ENCODE results near the gene CEBPE. TPM values are rescaled to one million over a fixed set of nuclear protein-coding genes. Genes with fewer than 3 reads are reported as not detected.

CEBPE gene
- total and polyA plus RNA-seq, 2 donors (not counting 3 experiments of a cell fraction or from before 2014, with no cell fraction given), result not detected

DNA sequence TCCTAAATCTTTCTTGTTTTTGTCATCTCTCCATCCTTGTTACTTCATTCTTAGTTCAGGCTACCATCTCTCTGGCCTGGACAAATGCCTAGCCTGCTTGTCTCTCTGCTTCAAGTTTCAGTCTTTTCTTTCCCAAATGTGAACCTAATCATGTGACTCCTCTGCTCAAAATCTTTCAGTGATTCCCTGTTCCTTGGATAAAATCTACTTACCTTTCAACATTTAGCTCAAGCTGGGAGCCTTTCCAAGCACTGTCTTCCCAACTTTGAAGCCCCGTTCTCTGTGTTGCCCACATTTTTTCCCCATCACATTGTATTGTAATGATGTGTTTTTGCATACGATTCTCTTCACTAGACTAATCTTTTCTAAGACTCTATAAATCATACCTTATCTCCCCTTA lies 39.7 kb upstream of the CEBPE start:
- Histone ChIP-seq H3K4me2 (ENCODE audit: insufficient read depth, low read length) (no peak overlapping the region), H3K27me3 (ENCODE audit: control insufficient read depth in 2 of 2, insufficient read depth in 2 of 2, low read length in 2 of 2) (no peaks in the 10 kb centered on the region), H3K27ac (ENCODE audit: insufficient read depth, low read depth, low read length) (no peak overlapping the region), H3K9me3 (replicated peaks; ENCODE audit: control insufficient read depth, insufficient read depth, low read length) (no peaks in the 10 kb centered on the region), H3K4me3 (replicated peaks in 1 of 3; ENCODE audit: insufficient read depth in 1 of 3, low read depth in 1 of 3, low read length in 3 of 3) (no peak overlapping the region), H3K79me2 (ENCODE audit: control insufficient read depth, insufficient read depth, low read length) (no peaks in the 10 kb centered on the region), H3K36me3 (ENCODE audit: control insufficient read depth in 2 of 2, extremely low read depth in 1 of 2, insufficient read depth in 2 of 2, low read length in 2 of 2) (no peaks in the 10 kb centered on the region), H2AFZ (ENCODE audit: low read depth, low read length) (no peak overlapping the region), H3K9ac (replicated peaks; ENCODE audit: extremely low read depth, insufficient read depth, low read length) (no peak overlapping the region), H4K20me1 (replicated peaks; ENCODE audit: control insufficient read depth, extremely low read depth, insufficient read depth, low read length) (no peaks in the 10 kb centered on the region), H3K9me1 (replicated peaks; ENCODE audit: control insufficient read depth, extremely low read depth, insufficient read depth, low read length) (no peaks in the 10 kb centered on the region), H3K4me1 (ENCODE audit: control insufficient read depth, extremely low read depth, insufficient read depth, low read length) (peaks cover 17% of the 10 kb centered on the region)
- POLR2A ChIA-PET, result no interaction called here
- no peak for TF ChIP-seq GATA2 (IDR thresholded peaks at IDR 0.05; ENCODE audit: insufficient read depth, insufficient read length, low read depth, low read length)
- TF ChIP-seq EZH2 (IDR thresholded peaks at IDR 0.05; ENCODE audit: borderline replicate concordance, low read depth, low read length, severe bottlenecking), result no peak
- TF ChIP-seq, protein P1, sequence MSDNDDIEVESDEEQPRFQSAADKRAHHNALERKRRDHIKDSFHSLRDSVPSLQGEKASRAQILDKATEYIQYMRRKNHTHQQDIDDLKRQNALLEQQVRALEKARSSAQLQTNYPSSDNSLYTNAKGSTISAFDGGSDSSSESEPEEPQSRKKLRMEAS (IDR thresholded peaks at IDR 0.05; ENCODE audit: insufficient read depth, insufficient read length), result no peak
- TF ChIP-seq POLR2AphosphoS5 (IDR thresholded peaks at IDR 0.05; ENCODE audit: insufficient read depth, low read depth, low read length), result no peak
- TF ChIP-seq POLR2A (IDR thresholded peaks at IDR 0.05; ENCODE audit: low read depth, low read length), result no peak
- TF ChIP-seq, protein P2, sequence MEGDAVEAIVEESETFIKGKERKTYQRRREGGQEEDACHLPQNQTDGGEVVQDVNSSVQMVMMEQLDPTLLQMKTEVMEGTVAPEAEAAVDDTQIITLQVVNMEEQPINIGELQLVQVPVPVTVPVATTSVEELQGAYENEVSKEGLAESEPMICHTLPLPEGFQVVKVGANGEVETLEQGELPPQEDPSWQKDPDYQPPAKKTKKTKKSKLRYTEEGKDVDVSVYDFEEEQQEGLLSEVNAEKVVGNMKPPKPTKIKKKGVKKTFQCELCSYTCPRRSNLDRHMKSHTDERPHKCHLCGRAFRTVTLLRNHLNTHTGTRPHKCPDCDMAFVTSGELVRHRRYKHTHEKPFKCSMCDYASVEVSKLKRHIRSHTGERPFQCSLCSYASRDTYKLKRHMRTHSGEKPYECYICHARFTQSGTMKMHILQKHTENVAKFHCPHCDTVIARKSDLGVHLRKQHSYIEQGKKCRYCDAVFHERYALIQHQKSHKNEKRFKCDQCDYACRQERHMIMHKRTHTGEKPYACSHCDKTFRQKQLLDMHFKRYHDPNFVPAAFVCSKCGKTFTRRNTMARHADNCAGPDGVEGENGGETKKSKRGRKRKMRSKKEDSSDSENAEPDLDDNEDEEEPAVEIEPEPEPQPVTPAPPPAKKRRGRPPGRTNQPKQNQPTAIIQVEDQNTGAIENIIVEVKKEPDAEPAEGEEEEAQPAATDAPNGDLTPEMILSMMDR (IDR thresholded peaks at IDR 0.05; ENCODE audit: extremely low read depth in 1 of 2, insufficient read depth in 1 of 2, low read depth in 1 of 2, low read length in 2 of 2), result no peak
- TF ChIP-seq MYC (IDR thresholded peaks at IDR 0.05; ENCODE audit: low read depth, low read length), result no peak
- no peak for TF ChIP-seq JUN (IDR thresholded peaks at IDR 0.05; ENCODE audit: borderline replicate concordance, insufficient read depth, insufficient read length, low read depth)
- no peak for TF ChIP-seq FOS (IDR thresholded peaks at IDR 0.05; ENCODE audit: borderline replicate concordance, insufficient read depth, low read length)
- BruUV-seq (replicated peaks), result no TSS peak
- intact Hi-C loops (cut with micrococcal nuclease), result no loop called here
- CTCF ChIA-PET, result no interaction called here
- no peak for DNase-seq (ENCODE audit: low read depth, low spot score)
- FAIRE-seq, result no peak
- dilution Hi-C loops (cut with MboI; ENCODE audit: extremely low pct_ligation_motif_present, low sequenced_read_pairs), result no loop called here

All from endothelial cell of umbilical vein (primary cell).